DND-41 (cell line): ENCODE results near the gene BCO2.

Experiments
- ATAC-seq: fragments of 200-7000 bp; cut with Tn5 transposase; 3 replicates; pipeline ENCODE4 v1.9.1; 2021; ENCODE audit warnings: low read depth; ENCODE audit not compliant: insufficient read depth
- DNase-seq: peaks from one replicate; pipeline ENCODE4 v3.0.0-alpha.2; 2020
- H2AFZ ChIP-seq: 2 replicates; pipeline ENCODE4 v1.6.0; 2012; ENCODE audit warnings: low read depth, low read length
- H3K27ac ChIP-seq: 2 replicates; pipeline ENCODE4 v1.5.1; 2012; ENCODE audit warnings: low read length, inconsistent platforms
- H3K27me3 ChIP-seq: fragments of 200-600 bp; sonication (generic); 2 replicates; pipeline ENCODE4 v1.6.0; 2012; ENCODE audit warnings: low read length, mild to moderate bottlenecking, inconsistent platforms; ENCODE audit not compliant: insufficient read depth, poor library complexity
- H3K36me3 ChIP-seq: 2 replicates; pipeline ENCODE4 v1.5.1; 2012; ENCODE audit warnings: low read length, inconsistent platforms; ENCODE audit not compliant: insufficient read depth
- H3K4me1 ChIP-seq: 2 replicates; pipeline ENCODE4 v1.5.1; 2012; ENCODE audit warnings: mild to moderate bottlenecking, low read length; ENCODE audit not compliant: insufficient read depth
- H3K4me2 ChIP-seq: 2 replicates; pipeline ENCODE4 v1.6.0; 2012; ENCODE audit warnings: mild to moderate bottlenecking, moderate library complexity, low read length, inconsistent platforms; ENCODE audit not compliant: insufficient read depth
- H3K4me3 ChIP-seq, 2 experiments: fragments of 200-600 bp in 1 of 2; shearing (Covaris generic) in 1 of 2; 2 replicates each; pipeline ENCODE4 v1.5.1; 2012 to 2016; ENCODE audit warnings: inconsistent platforms in 2 of 2, low read length in 2 of 2, mild to moderate bottlenecking in 2 of 2, low read depth in 1 of 2, moderate library complexity in 1 of 2
- H3K79me2 ChIP-seq: 2 replicates; pipeline ENCODE4 v1.6.0; 2012; ENCODE audit warnings: low read length, inconsistent platforms; ENCODE audit not compliant: insufficient read depth
- H3K9ac ChIP-seq: 2 replicates; pipeline ENCODE4 v1.6.0; 2012; ENCODE audit warnings: low read depth, mild to moderate bottlenecking, inconsistent platforms, low read length, moderate library complexity
- H3K9me3 ChIP-seq: 2 replicates; pipeline ENCODE4 v1.5.1; 2012; ENCODE audit warnings: low read length, moderate library complexity, mild to moderate bottlenecking, inconsistent platforms; ENCODE audit not compliant: insufficient read depth, severe bottlenecking
- H4K20me1 ChIP-seq: 2 replicates; pipeline ENCODE4 v1.6.0; 2012; ENCODE audit warnings: low read length; ENCODE audit not compliant: insufficient read depth
- EZH2 ChIP-seq: IDR thresholded peaks from 3 replicates; pipeline ENCODE4 v1.6.1; 2012; ENCODE audit warnings: borderline replicate concordance, low read depth, mild to moderate bottlenecking, moderate library complexity, low read length, inconsistent platforms; ENCODE audit not compliant: severe bottlenecking
- TF ChIP-seq, protein P1 (sequence below): IDR thresholded peaks from 2 replicates; pipeline ENCODE4 v1.5.1; 2012; ENCODE audit warnings: borderline replicate concordance, low read length, moderate library complexity, mild to moderate bottlenecking; ENCODE audit not compliant: poor library complexity, severe bottlenecking; ENCODE audit errors: extremely low read depth

Gene BCO2

DNA sequence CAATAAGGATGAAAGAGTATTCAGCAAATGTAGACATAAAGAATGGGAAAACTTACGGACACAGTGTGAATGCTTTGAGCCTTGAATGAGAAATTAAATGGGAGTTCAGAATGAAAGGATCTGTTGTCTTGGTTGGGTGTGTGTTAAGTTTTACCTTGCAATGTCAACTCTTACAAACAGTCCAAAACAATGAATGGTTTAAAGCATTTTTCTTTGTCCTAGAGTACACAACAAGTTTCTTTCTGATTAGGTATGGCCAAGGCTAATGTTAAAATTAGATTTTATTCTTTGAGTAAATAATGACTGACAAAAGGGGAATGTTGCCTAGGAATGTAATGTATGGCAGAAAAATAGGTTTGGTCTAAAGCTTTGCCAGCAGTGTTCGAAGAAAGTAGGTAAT, 53.4 kb downstream of the BCO2 start:
- Histone ChIP-seq H3K9ac (no peak overlapping the region), H3K79me2 (peaks cover 44% of the 10 kb centered on the region), H2AFZ (no peak overlapping the region), H3K27ac (no peak overlapping the region), H3K27me3 (no peaks in the 10 kb centered on the region), H3K36me3 (peaks cover 32% of the 10 kb centered on the region), H3K4me3 (no peak overlapping the region), H3K9me3 (no peaks in the 10 kb centered on the region), H4K20me1 (no peaks in the 10 kb centered on the region), H3K4me2 (0 out of 2 replicates have a peak overlapping the region, but pooled peaks have one; percentile 87), H3K4me1 (peaks cover 23% of the 10 kb centered on the region)
- ATAC-seq (no peak), DNase-seq (no peak)
- TF ChIP-seq EZH2, result no peak
- TF ChIP-seq, protein P1, sequence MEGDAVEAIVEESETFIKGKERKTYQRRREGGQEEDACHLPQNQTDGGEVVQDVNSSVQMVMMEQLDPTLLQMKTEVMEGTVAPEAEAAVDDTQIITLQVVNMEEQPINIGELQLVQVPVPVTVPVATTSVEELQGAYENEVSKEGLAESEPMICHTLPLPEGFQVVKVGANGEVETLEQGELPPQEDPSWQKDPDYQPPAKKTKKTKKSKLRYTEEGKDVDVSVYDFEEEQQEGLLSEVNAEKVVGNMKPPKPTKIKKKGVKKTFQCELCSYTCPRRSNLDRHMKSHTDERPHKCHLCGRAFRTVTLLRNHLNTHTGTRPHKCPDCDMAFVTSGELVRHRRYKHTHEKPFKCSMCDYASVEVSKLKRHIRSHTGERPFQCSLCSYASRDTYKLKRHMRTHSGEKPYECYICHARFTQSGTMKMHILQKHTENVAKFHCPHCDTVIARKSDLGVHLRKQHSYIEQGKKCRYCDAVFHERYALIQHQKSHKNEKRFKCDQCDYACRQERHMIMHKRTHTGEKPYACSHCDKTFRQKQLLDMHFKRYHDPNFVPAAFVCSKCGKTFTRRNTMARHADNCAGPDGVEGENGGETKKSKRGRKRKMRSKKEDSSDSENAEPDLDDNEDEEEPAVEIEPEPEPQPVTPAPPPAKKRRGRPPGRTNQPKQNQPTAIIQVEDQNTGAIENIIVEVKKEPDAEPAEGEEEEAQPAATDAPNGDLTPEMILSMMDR, result no peak

DNA sequence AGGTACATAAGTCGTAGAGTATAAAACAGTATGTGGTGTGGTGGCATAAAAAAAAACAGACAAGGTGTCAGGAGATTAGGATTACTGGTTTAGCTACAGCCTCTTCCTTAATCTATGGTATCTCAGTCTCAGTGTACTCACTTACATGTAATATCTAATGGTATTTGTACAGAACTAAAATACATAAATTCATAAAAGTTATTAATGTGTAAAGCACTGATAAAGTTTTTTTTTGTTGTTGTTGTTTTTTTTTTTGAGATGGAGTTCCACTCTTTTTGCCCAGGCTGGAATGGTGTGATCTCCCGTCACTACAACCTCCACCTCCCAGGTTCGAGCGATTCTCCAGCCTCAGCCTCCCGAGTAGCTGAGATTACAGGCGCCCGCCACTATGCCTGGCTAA, 53.8 kb downstream of the BCO2 start:
- Histone ChIP-seq H3K27ac (no peak overlapping the region), H3K27me3 (no peaks in the 10 kb centered on the region), H3K4me2 (no peak overlapping the region), H3K4me1 (peaks cover 23% of the 10 kb centered on the region), H4K20me1 (no peaks in the 10 kb centered on the region), H3K36me3 (peaks cover 36% of the 10 kb centered on the region), H3K4me3 (no peak overlapping the region), H3K9ac (no peak overlapping the region), H3K9me3 (no peaks in the 10 kb centered on the region), H2AFZ (no peak overlapping the region), H3K79me2 (peaks cover 44% of the 10 kb centered on the region)
- ATAC-seq (no peak), DNase-seq (no peak)
- TF ChIP-seq, protein P1, result no peak
- no peak for TF ChIP-seq EZH2

GRCh38 chr11:112229746-112230433, 54.6 kb downstream of the BCO2 start:
- no peak overlapping the region for H3K4me3 ChIP-seq
- no peak for DNase-seq
- ATAC-seq, result no peak
- no peak overlapping the region for H2AFZ ChIP-seq
- H3K27ac ChIP-seq, result no peak overlapping the region
- no peak overlapping the region for H3K9ac ChIP-seq
- H3K9me3 ChIP-seq, result no peaks in the 10 kb centered on the region
- TF ChIP-seq, protein P1, result no peak
- no peak for TF ChIP-seq EZH2
- 0 out of 2 replicates have a peak overlapping the region, but pooled peaks have one; percentile 2 for H3K4me2 ChIP-seq
- H3K36me3 ChIP-seq, result peaks cover 41% of the 10 kb centered on the region
- H3K27me3 ChIP-seq, result no peaks in the 10 kb centered on the region
- H3K79me2 ChIP-seq, result peaks cover 44% of the 10 kb centered on the region
- H4K20me1 ChIP-seq, result no peaks in the 10 kb centered on the region
- H3K4me1 ChIP-seq, result peaks cover 23% of the 10 kb centered on the region

- no peak overlapping the region for H3K4me3 ChIP-seq
- H3K27me3 ChIP-seq, result no peaks in the 10 kb centered on the region
- no peak for TF ChIP-seq EZH2
- TF ChIP-seq, protein P1, result no peak
- no peak overlapping the region for H2AFZ ChIP-seq
- no peak overlapping the region for H3K4me2 ChIP-seq
- H3K9me3 ChIP-seq, result no peaks in the 10 kb centered on the region
- ATAC-seq, result no peak
- H3K79me2 ChIP-seq, result peaks cover 36% of the 10 kb centered on the region
- no peak overlapping the region for H3K27ac ChIP-seq
- peaks cover 14% of the 10 kb centered on the region for H3K4me1 ChIP-seq
- no peak for DNase-seq
- no peak overlapping the region for H3K9ac ChIP-seq
- no peaks in the 10 kb centered on the region for H4K20me1 ChIP-seq
- peaks cover 58% of the 10 kb centered on the region for H3K36me3 ChIP-seq
Measured at GRCh38 chr11:112231952-112232351, 56.6 kb downstream of the BCO2 start.
